BLaER1 treated with 17β-estradiol and CSF1 and Interleukin-3, amounts not matched to agents 10 nM and 100 nM (cell line): ENCODE measurements around the gene FGFR3.

Experiments
- H3K27ac ChIP-seq, 11 experiments: shearing (Covaris generic); formaldehyde crosslinking; 2 replicates each; pipeline ENCODE4 v1.8.1; 2022
- H3K27me3 ChIP-seq, 11 experiments: shearing (Covaris generic); formaldehyde crosslinking; 2 replicates each; pipeline ENCODE4 v1.8.1; 2022
- H3K36me3 ChIP-seq, 11 experiments: shearing (Covaris generic); formaldehyde crosslinking; 2 replicates each; pipeline ENCODE4 v1.8.1; 2022
- H3K4me1 ChIP-seq, 10 experiments: shearing (Covaris generic); formaldehyde crosslinking; 2 replicates each; pipeline ENCODE4 v1.8.1; 2022
- H3K4me2 ChIP-seq, 11 experiments: shearing (Covaris generic); formaldehyde crosslinking; 2 replicates each; pipeline ENCODE4 v1.8.1; 2022
- H3K4me3 ChIP-seq, 10 experiments: shearing (Covaris generic); formaldehyde crosslinking; 2 replicates each; pipeline ENCODE4 v1.8.1; 2022
- H3K9ac ChIP-seq, 11 experiments: shearing (Covaris generic); formaldehyde crosslinking; 2 replicates each; pipeline ENCODE4 v1.8.1; 2022
- H3K9me3 ChIP-seq, 11 experiments: shearing (Covaris generic); formaldehyde crosslinking; replicated peaks in 1 of 11; 2 replicates each; pipeline ENCODE4 v1.8.1; 2022
- H4K20me1 ChIP-seq, 11 experiments: shearing (Covaris generic); formaldehyde crosslinking; 2 replicates each; pipeline ENCODE4 v1.8.1; 2022
- Cebpa-rat ChIP-seq, 11 experiments: shearing (Covaris generic); IDR thresholded peaks; 2 replicates each; pipeline ENCODE4 v1.8.1; 2022

The FGFR3 gene

GRCh38 chr4:1770791-1771231 lies 22.3 kb upstream of the FGFR3 start:
- Histone ChIP-seq H3K4me1 (peaks cover 42 to 90% (median 88%) of the 10 kb centered on the region in 10 experiments), H3K36me3 (no peaks in the 10 kb centered on the region), H3K27ac (no peak overlapping the region), H3K9me3 (no peaks in the 10 kb centered on the region), H4K20me1 (peaks cover 0 to 57% (median 19%) of the 10 kb centered on the region in 11 experiments; a peak in 15 of 22 replicates), H3K27me3 (peaks cover 24 to 56% (median 43%) of the 10 kb centered on the region in 11 experiments; a peak in 20 of 22 replicates), H3K9ac (peak overlapping the region in 3 of 11 experiments; percentile 32 to 49 (median 41); a peak in 1 of 22 replicates), H3K4me2 (peak overlapping the region; percentile 69 to 92 (median 84); a peak in 21 of 22 replicates), H3K4me3 (no peak overlapping the region)
- no peak for TF ChIP-seq Cebpa-rat (IDR thresholded peaks at IDR 0.05)

- H3K9ac ChIP-seq: peak overlapping the region in 6 of 11 experiments; percentile 10 to 54 (median 28); a peak in 5 of 22 replicates
- TF ChIP-seq Cebpa-rat (IDR thresholded peaks at IDR 0.05): no peak
- peaks cover 52 to 90% (median 89%) of the 10 kb centered on the region in 10 experiments for H3K4me1 ChIP-seq
- H4K20me1 ChIP-seq: peaks cover 0 to 47% (median 19%) of the 10 kb centered on the region in 11 experiments; a peak in 15 of 22 replicates
- no peaks in the 10 kb centered on the region for H3K36me3 ChIP-seq
- H3K9me3 ChIP-seq: no peaks in the 10 kb centered on the region
- no peak overlapping the region for H3K27ac ChIP-seq
- peak overlapping the region; percentile 69 to 92 (median 84) for H3K4me2 ChIP-seq
- H3K4me3 ChIP-seq: no peak overlapping the region; a peak in 1 of 20 replicates
- H3K27me3 ChIP-seq: peaks cover 24 to 47% (median 34%) of the 10 kb centered on the region in 11 experiments; a peak in 20 of 22 replicates
Observed at GRCh38 chr4:1771555-1772305, 21.4 kb upstream of the FGFR3 start.

GRCh38 chr4:1772853-1773538 lies 20.1 kb upstream of the FGFR3 start:
- H3K4me1 ChIP-seq: peaks cover 52 to 98% (median 92%) of the 10 kb centered on the region in 10 experiments

GRCh38 chr4:1773754-1774153 lies 19.3 kb upstream of the FGFR3 start:
- 0 out of 22 replicates have a peak overlapping the region, but pooled peaks of 1 of the 11 experiments have one; percentile 15 for H3K27ac ChIP-seq
- H3K4me1 ChIP-seq: peaks cover 47 to 90% (median 84%) of the 10 kb centered on the region in 10 experiments
- no peak overlapping the region for H3K4me3 ChIP-seq

More at GRCh38 chr4:1772853-1773538, 20.1 kb upstream of the FGFR3 start:
- H3K36me3 ChIP-seq: no peaks in the 10 kb centered on the region
- peak overlapping the region in 10 of 11 experiments; percentile 35 to 92 (median 84); a peak in 21 of 22 replicates for H3K4me2 ChIP-seq
- no peak overlapping the region for H3K27ac ChIP-seq
- H3K9me3 ChIP-seq: no peaks in the 10 kb centered on the region
- TF ChIP-seq Cebpa-rat (IDR thresholded peaks at IDR 0.05): no peak
- H4K20me1 ChIP-seq: peaks cover 0 to 46% (median 19%) of the 10 kb centered on the region in 11 experiments; a peak in 15 of 22 replicates
- peak overlapping the region in 4 of 11 experiments; percentile 22 to 65 (median 48); a peak in 5 of 22 replicates for H3K9ac ChIP-seq
- peaks cover 22 to 35% (median 30%) of the 10 kb centered on the region in 11 experiments; a peak in 20 of 22 replicates for H3K27me3 ChIP-seq
- H3K4me3 ChIP-seq: no peak overlapping the region

GRCh38 chr4:1775731-1776500 lies 17.2 kb upstream of the FGFR3 start:
- TF ChIP-seq Cebpa-rat (IDR thresholded peaks at IDR 0.05): no peak
- no peaks in the 10 kb centered on the region for H3K9me3 ChIP-seq

More at GRCh38 chr4:1773754-1774153, 19.3 kb upstream of the FGFR3 start:
- TF ChIP-seq Cebpa-rat (IDR thresholded peaks at IDR 0.05): no peak
- H3K36me3 ChIP-seq: no peaks in the 10 kb centered on the region
- H3K27me3 ChIP-seq: peaks cover 14 to 28% (median 22%) of the 10 kb centered on the region in 11 experiments; a peak in 19 of 22 replicates
- H4K20me1 ChIP-seq: peaks cover 0 to 38% (median 12%) of the 10 kb centered on the region in 11 experiments; a peak in 13 of 22 replicates
- no peaks in the 10 kb centered on the region for H3K9me3 ChIP-seq
- H3K4me2 ChIP-seq: peak overlapping the region in 9 of 11 experiments; percentile 78 to 92 (median 84); a peak in 16 of 22 replicates
- H3K9ac ChIP-seq: peak overlapping the region in 4 of 11 experiments; percentile 22 to 65 (median 36); a peak in 4 of 22 replicates

GRCh38 chr4:1776521-1777161 lies 16.5 kb upstream of the FGFR3 start:
- Histone ChIP-seq H3K9me3 (no peaks in the 10 kb centered on the region), H4K20me1 (peaks cover 0 to 14% (median 0%) of the 10 kb centered on the region in 11 experiments; a peak in 4 of 22 replicates), H3K4me3 (no peak overlapping the region), H3K27me3 (no peaks in the 10 kb centered on the region; a peak in 1 of 22 replicates), H3K27ac (peak overlapping the region in 4 of 11 experiments; percentile 35 to 63 (median 40); a peak in 5 of 22 replicates), H3K4me1 (peaks cover 33 to 72% (median 60%) of the 10 kb centered on the region in 10 experiments), H3K9ac (peak overlapping the region in 4 of 11 experiments; percentile 5 to 24 (median 10); a peak in 2 of 22 replicates), H3K36me3 (no peaks in the 10 kb centered on the region), H3K4me2 (peak overlapping the region; percentile 51 to 92 (median 74); a peak in 20 of 22 replicates)
- no peak for TF ChIP-seq Cebpa-rat (IDR thresholded peaks at IDR 0.05)

More at GRCh38 chr4:1775731-1776500, 17.2 kb upstream of the FGFR3 start:
- Histone ChIP-seq H3K9ac (peak overlapping the region in 9 of 11 experiments; percentile 5 to 63 (median 57); a peak in 16 of 22 replicates), H3K4me1 (peaks cover 40 to 79% (median 67%) of the 10 kb centered on the region in 10 experiments), H3K4me3 (no peak overlapping the region), H4K20me1 (peaks cover 0 to 21% (median 0%) of the 10 kb centered on the region in 11 experiments; a peak in 8 of 22 replicates), H3K27me3 (peaks cover 0 to 6% (median under 1%) of the 10 kb centered on the region in 11 experiments; a peak in 12 of 22 replicates), H3K27ac (peak overlapping the region in 9 of 11 experiments; percentile 24 to 69 (median 63); a peak in 14 of 22 replicates), H3K36me3 (no peaks in the 10 kb centered on the region), H3K4me2 (peak overlapping the region; percentile 51 to 92 (median 74))

GRCh38 chr4:1777822-1778641 lies 15.1 kb upstream of the FGFR3 start:
- no peaks in the 10 kb centered on the region; a peak in 1 of 22 replicates for H3K27me3 ChIP-seq
- H3K27ac ChIP-seq: no peak overlapping the region
- H3K9ac ChIP-seq: no peak overlapping the region
- no peaks in the 10 kb centered on the region for H3K9me3 ChIP-seq
- H3K4me1 ChIP-seq: peaks cover 19 to 69% (median 56%) of the 10 kb centered on the region in 10 experiments
- peaks cover 0 to 5% (median 0%) of the 10 kb centered on the region in 11 experiments; a peak in 2 of 22 replicates for H4K20me1 ChIP-seq
- no peaks in the 10 kb centered on the region for H3K36me3 ChIP-seq
- H3K4me2 ChIP-seq: 0 out of 22 replicates have a peak overlapping the region, but pooled peaks of 2 of the 11 experiments have one; percentile 10 to 18
- TF ChIP-seq Cebpa-rat (IDR thresholded peaks at IDR 0.05): no peak
- H3K4me3 ChIP-seq: no peak overlapping the region
